WTC11 (cell line): ENCODE data around the gene MECR. TPM values are rescaled to one million over a fixed set of nuclear protein-coding genes. Genes with fewer than 3 reads are reported as not detected.

Experiments
- ATAC-seq: fragments of 200-7000 bp; cut with Tn5 transposase; 2 replicates; pipeline ENCODE4 v1.10.0; 2021; ENCODE audit warnings: mild to moderate bottlenecking, moderate library complexity
- CTCF ChIA-PET: fragments of 300-600 bp; sonication (Branson Sonifier 250); formaldehyde crosslinking; loops from one replicate; lab custom pipeline; 2021; ENCODE audit warnings: antibody characterized with exemption; lab: Charles Lee
- POLR2A ChIA-PET: fragments of 350-600 bp; sonication (Branson Sonifier 250); formaldehyde crosslinking; loops from one replicate; lab custom pipeline; 2021; ENCODE audit warnings: antibody characterized with exemption; lab: Charles Lee
- DNase-seq: peaks from one replicate; pipeline ENCODE4 v3.0.0; 2021; ENCODE audit warnings: low spot score
- H3K27ac Mint-ChIP-seq: 2 replicates; pipeline ENCODE4 v1.8.0; 2021; ENCODE audit warnings: mixed read lengths
- H3K27me3 Mint-ChIP-seq: 2 replicates; pipeline ENCODE4 v1.8.0; 2021; ENCODE audit warnings: low read depth, mild to moderate bottlenecking, moderate library complexity, mixed read lengths
- H3K36me3 Mint-ChIP-seq: 2 replicates; pipeline ENCODE4 v1.8.0; 2021; ENCODE audit warnings: mixed read lengths
- H3K4me1 Mint-ChIP-seq: 2 replicates; pipeline ENCODE4 v1.8.0; 2022; ENCODE audit warnings: mixed read lengths
- H3K4me3 Mint-ChIP-seq: 2 replicates; pipeline ENCODE4 v1.8.0; 2021; ENCODE audit warnings: mild to moderate bottlenecking, moderate library complexity, mixed read lengths
- H3K9me3 Mint-ChIP-seq: 2 replicates; pipeline ENCODE4 v1.8.0; 2021; ENCODE audit warnings: mixed read lengths
- ARID4B ChIP-seq: sonication (generic); formaldehyde crosslinking; IDR thresholded peaks from 2 replicates; pipeline ENCODE4 v1.8.0; 2023; ENCODE audit warnings: missing genetic modification reagents, mild to moderate bottlenecking, borderline replicate concordance
- ATF6 ChIP-seq: sonication (generic); formaldehyde crosslinking; IDR thresholded peaks from 2 replicates; pipeline ENCODE4 v1.8.1; 2023; ENCODE audit warnings: mild to moderate bottlenecking, missing genetic modification reagents
- CREM ChIP-seq: sonication (generic); formaldehyde crosslinking; IDR thresholded peaks from 2 replicates; pipeline ENCODE4 v1.8.1; 2022; ENCODE audit warnings: mild to moderate bottlenecking, missing genetic modification reagents, moderate library complexity
- ESRRA ChIP-seq: sonication (generic); formaldehyde crosslinking; IDR thresholded peaks from 2 replicates; pipeline ENCODE4 v1.8.1; 2022; ENCODE audit warnings: mild to moderate bottlenecking, missing genetic modification reagents, borderline replicate concordance
- HMGA2 ChIP-seq: fragments of 250-450 bp; sonication (Bioruptor Pico); IDR thresholded peaks from 2 replicates; pipeline ENCODE4 v1.4.0; 2021; ENCODE audit warnings: mild to moderate bottlenecking, moderate library complexity
- IRF1 ChIP-seq: sonication (generic); formaldehyde crosslinking; IDR thresholded peaks from 2 replicates; pipeline ENCODE4 v1.8.0; 2023; ENCODE audit warnings: missing genetic modification reagents
- IRF2 ChIP-seq: sonication (generic); formaldehyde crosslinking; IDR thresholded peaks from 2 replicates; pipeline ENCODE4 v1.8.0; 2022; ENCODE audit warnings: low read depth, missing genetic modification reagents, borderline replicate concordance
- JAZF1 ChIP-seq: fragments of 250-450 bp; sonication (Bioruptor Pico); IDR thresholded peaks from 2 replicates; pipeline ENCODE4 v1.9.0; 2021; ENCODE audit warnings: moderate library complexity, mild to moderate bottlenecking, inconsistent platforms
- MAX ChIP-seq: sonication (generic); formaldehyde crosslinking; IDR thresholded peaks from 2 replicates; pipeline ENCODE4 v1.8.0; 2022; ENCODE audit warnings: mild to moderate bottlenecking, missing genetic modification reagents
- MYBL2 ChIP-seq: sonication (generic); formaldehyde crosslinking; IDR thresholded peaks from 2 replicates; pipeline ENCODE4 v1.8.1; 2023; ENCODE audit warnings: mild to moderate bottlenecking, moderate library complexity, missing genetic modification reagents
- NFE2L1 ChIP-seq: sonication (generic); formaldehyde crosslinking; IDR thresholded peaks from 2 replicates; pipeline ENCODE4 v1.8.1; 2023; ENCODE audit warnings: missing genetic modification reagents
- NR3C1 ChIP-seq: sonication (generic); formaldehyde crosslinking; conservative IDR thresholded peaks from 2 replicates; pipeline ENCODE4 v1.8.1; 2023; ENCODE audit warnings: low read depth, mild to moderate bottlenecking, missing genetic modification reagents
- OVOL2 ChIP-seq: fragments of 250-450 bp; sonication (Bioruptor Pico); IDR thresholded peaks from 2 replicates; pipeline ENCODE4 v1.9.0; 2021; ENCODE audit warnings: mild to moderate bottlenecking, borderline replicate concordance
- RORB ChIP-seq: fragments of 250-450 bp; sonication (Bioruptor Pico); IDR thresholded peaks from 2 replicates; pipeline ENCODE4 v1.9.0; 2021; ENCODE audit warnings: mild to moderate bottlenecking
- TCF7 ChIP-seq: sonication (generic); formaldehyde crosslinking; IDR thresholded peaks from 2 replicates; pipeline ENCODE4 v1.8.0; 2022; ENCODE audit warnings: mild to moderate bottlenecking, low read depth, missing genetic modification reagents, moderate library complexity
- ZNF416 ChIP-seq: fragments of 250-450 bp; sonication (Bioruptor Pico); IDR thresholded peaks from 2 replicates; pipeline ENCODE4 v1.9.0; 2021; ENCODE audit warnings: mild to moderate bottlenecking, inconsistent platforms
- ZNF512 ChIP-seq: sonication (generic); formaldehyde crosslinking; IDR thresholded peaks from 2 replicates; pipeline ENCODE4 v1.8.1; 2022; ENCODE audit warnings: missing genetic modification reagents, borderline replicate concordance
- total RNA-seq: library from RNA; stranded (reverse); gene quantifications from 3 replicates; pipeline ENCODE4 v1.2.3, GENCODE V29; 2021

Gene MECR
- total RNA-seq, 1 experiment from 2014 or later, result 37.6 TPM

GRCh38 chr1:29181413-29182225 is 49.1 kb downstream of the MECR start, which contains the start of gene SRSF4 (continued):
- TF ChIP-seq ZNF416, result 0 out of 2 replicates have a peak, but pooled peaks have one; percentile 8
- no peak; the same call in 1 of the 2 replicates for TF ChIP-seq TCF7 (CRISPR knock-in tag)
- TF ChIP-seq MAX, result peak; percentile 68; the same call in 1 of the 2 replicates
- TF ChIP-seq IRF1 (CRISPR knock-in tag), result no peak
- no peak for TF ChIP-seq JAZF1 (CRISPR knock-in tag)
- TF ChIP-seq ATF6 (CRISPR knock-in tag), result no peak
- 0 out of 2 replicates have a peak, but pooled peaks have one; percentile 48 for TF ChIP-seq IRF2
- no peak for TF ChIP-seq OVOL2 (CRISPR knock-in tag)
- no peak for TF ChIP-seq ZNF512
- TF ChIP-seq MYBL2, result peak; percentile 5; the same call in 1 of the 2 replicates
- TF ChIP-seq RORB (CRISPR knock-in tag), result no peak
- peak; percentile 36 for TF ChIP-seq ARID4B
- peak; percentile 52; the same call in 1 of the 2 replicates for TF ChIP-seq ESRRA (CRISPR knock-in tag)
- TF ChIP-seq HMGA2, result no peak
- TF ChIP-seq, all 79 proteins: peak for 32

- ChIA-PET POLR2A (interaction anchor here (0.6 to 2.1 kb wide), 8 partner anchors 8 to 1690 kb away, joined by 3 to 18 read pairs (median 5); partner anchors contain the start of gene TMEM200B), CTCF (interaction anchor here (0.8 to 3.4 kb wide), 16 partner anchors 11 to 303 kb away, joined by 3 to 49 read pairs (median 6); partner anchors contain the start of gene TMEM200B)
- H3K4me3 Mint-ChIP-seq, result peak overlapping the region; percentile 97
- H3K36me3 Mint-ChIP-seq, result peaks cover 26% of the 10 kb centered on the region
- ATAC-seq (no peak), DNase-seq (no peak)
- peaks cover 58% of the 10 kb centered on the region for H3K4me1 Mint-ChIP-seq
- TF ChIP-seq MYBL2 (0 out of 2 replicates have a peak, but pooled peaks have one; percentile 57), CREM (CRISPR knock-in tag) (0 out of 2 replicates have a peak, but pooled peaks have one; percentile 11), NFE2L1 (CRISPR knock-in tag) (0 out of 2 replicates have a peak, but pooled peaks have one; percentile 18), NR3C1 (CRISPR knock-in tag) (no peak)
- peak overlapping the region; percentile 92 for H3K27ac Mint-ChIP-seq
- no peaks in the 10 kb centered on the region for H3K9me3 Mint-ChIP-seq
- H3K27me3 Mint-ChIP-seq, result no peaks in the 10 kb centered on the region
Measured at GRCh38 chr1:29180497-29181412, 50.0 kb downstream of the MECR start.
